GM21786 (cell line): ENCODE results near the gene TTC34.
"Not testable (repeated sequence)": the region's sequence is repeated elsewhere in the genome, so short reads cannot be mapped to it uniquely, and the experiment has no call there.

Source experiments
- ATAC-seq: cut with Tn5 transposase; IDR thresholded peaks from one replicate; pipeline ENCODE4 v1.9.1; 2021; ENCODE audit not compliant: unreplicated experiment

The TTC34 gene

GRCh38 chr1:2778220-2778592 lies 23.3 kb downstream of the TTC34 start:
- ATAC-seq: no peak

- ATAC-seq: no peak
These were observed 23.9 kb downstream of the TTC34 start for GRCh38 chr1:2777424-2778219.

- ATAC-seq: not testable (repeated sequence)
These were observed 26.2 kb downstream of the TTC34 start for GRCh38 chr1:2775333-2775732.

GRCh38 chr1:2768052-2768451 lies 33.4 kb downstream of the TTC34 start:
- ATAC-seq: not testable (repeated sequence)

GRCh38 chr1:2759433-2759832 lies 42.1 kb downstream of the TTC34 start:
- not testable (repeated sequence) for ATAC-seq

- not testable (repeated sequence) for ATAC-seq
These were observed 44.0 kb downstream of the TTC34 start for GRCh38 chr1:2757519-2757918.

- not testable (repeated sequence) for ATAC-seq
These were observed 46.1 kb downstream of the TTC34 start for GRCh38 chr1:2755426-2755825.

- ATAC-seq: not testable (repeated sequence)
These were observed 46.9 kb downstream of the TTC34 start for GRCh38 chr1:2754597-2754996.

- not testable (repeated sequence) for ATAC-seq
These were observed 49.0 kb downstream of the TTC34 start for GRCh38 chr1:2752503-2752902.

GRCh38 chr1:2751866-2752265 lies 49.6 kb downstream of the TTC34 start:
- not testable (repeated sequence) for ATAC-seq

- not testable (repeated sequence) for ATAC-seq
These were observed 50.4 kb downstream of the TTC34 start for GRCh38 chr1:2750766-2751730.

GRCh38 chr1:2750041-2750680 lies 51.3 kb downstream of the TTC34 start:
- not testable (repeated sequence) for ATAC-seq

GRCh38 chr1:2748626-2749025 lies 52.9 kb downstream of the TTC34 start:
- ATAC-seq: not testable (repeated sequence)

- ATAC-seq: not testable (repeated sequence)
These were observed 106.7 kb downstream of the TTC34 start for GRCh38 chr1:2694796-2695195.

GRCh38 chr1:2690180-2690579 lies 111.3 kb downstream of the TTC34 start:
- ATAC-seq: not testable (repeated sequence)

GRCh38 chr1:2688336-2688665 lies 113.2 kb downstream of the TTC34 start:
- ATAC-seq: not testable (repeated sequence)

- ATAC-seq: not testable (repeated sequence)
These were observed 113.7 kb downstream of the TTC34 start for GRCh38 chr1:2687638-2688335.

GRCh38 chr1:2687174-2687591 lies 114.3 kb downstream of the TTC34 start:
- not testable (repeated sequence) for ATAC-seq

- not testable (repeated sequence) for ATAC-seq
These were observed 115.2 kb downstream of the TTC34 start for GRCh38 chr1:2686091-2686863.

- not testable (repeated sequence) for ATAC-seq
These were observed 115.8 kb downstream of the TTC34 start for GRCh38 chr1:2685671-2686070.
